ENCODE measurements around the gene SIL1.

- no peak for TF ChIP-seq CTCF (IDR thresholded peaks at IDR 0.05)
- no peak for TF ChIP-seq POLR2AphosphoS5 (IDR thresholded peaks at IDR 0.05; ENCODE audit: insufficient read depth in 1 of 2, low read depth in 1 of 2)
- no peak for TF ChIP-seq POLR2A (IDR thresholded peaks at IDR 0.05)
Observed at GRCh38 chr5:139212486-139212885, 14.3 kb upstream of the SIL1 start.

Data from vagina (tissue), 2 donors.